HG03571 (cell line): ENCODE measurements around the gene BIRC5.
"Not testable (repeated sequence)": the region's sequence is repeated elsewhere in the genome, so short reads cannot be mapped to it uniquely, and the experiment has no call there.

ENCODE experiments used
- ATAC-seq: cut with Tn5 transposase; IDR thresholded peaks from one replicate; pipeline ENCODE4 v1.9.1; 2021; ENCODE audit not compliant: unreplicated experiment

The BIRC5 gene

DNA sequence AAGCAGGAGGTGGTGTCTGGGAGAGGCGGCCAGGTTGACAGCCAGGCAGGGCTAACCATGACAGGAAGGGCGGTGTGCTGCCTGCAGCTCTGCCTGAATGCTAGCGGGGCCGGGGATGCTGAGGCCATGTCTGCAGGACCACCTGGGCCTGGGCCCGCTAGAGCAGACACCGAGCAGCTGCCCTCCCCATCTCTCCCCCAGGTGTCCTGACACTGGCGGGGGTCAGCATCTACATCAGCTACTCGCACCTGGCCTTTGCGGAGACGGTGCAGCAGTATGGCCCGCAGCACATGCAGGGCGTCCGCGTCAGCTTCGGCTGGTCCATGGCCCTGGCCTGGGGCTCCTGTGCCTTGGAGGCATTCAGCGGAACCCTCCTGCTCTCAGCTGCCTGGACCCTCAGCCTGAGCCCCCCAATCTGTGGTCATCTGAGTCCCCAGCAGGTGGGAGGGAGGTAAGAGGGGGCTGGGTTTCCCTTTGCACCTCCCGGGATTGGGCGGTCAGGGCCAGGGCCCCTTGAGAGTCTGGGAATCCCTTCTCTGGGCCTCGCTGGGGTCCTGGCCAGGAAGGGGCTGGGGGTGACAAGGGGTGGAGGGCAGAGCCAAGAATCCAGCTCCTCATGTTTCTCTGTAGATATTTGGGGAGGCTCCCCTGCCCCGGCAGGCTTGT is 24.9 kb downstream of the BIRC5 start:
- no peak for ATAC-seq

DNA sequence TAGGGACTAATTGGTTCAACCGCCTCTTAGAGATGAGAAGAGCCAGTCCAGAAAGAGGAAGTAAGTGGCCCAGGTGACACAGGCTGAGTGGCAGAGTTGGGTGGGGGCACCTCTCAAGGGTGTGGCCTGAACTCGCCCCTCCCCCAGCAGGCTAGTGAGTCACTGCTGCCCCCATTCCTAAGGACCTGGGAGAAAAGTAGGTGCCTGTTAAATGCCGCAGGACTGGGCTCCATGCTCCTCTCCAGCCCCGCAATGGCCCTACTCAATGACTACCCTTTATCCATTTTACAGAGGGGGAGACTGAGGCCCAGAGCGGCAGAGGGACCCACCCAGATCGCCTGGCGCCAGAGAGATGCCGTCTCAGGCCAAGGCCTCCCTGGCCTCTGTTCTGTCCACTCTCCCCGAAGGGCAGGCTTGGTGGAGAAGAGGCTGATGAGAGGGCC is 25.5 kb downstream of the BIRC5 start:
- ATAC-seq = no peak

DNA sequence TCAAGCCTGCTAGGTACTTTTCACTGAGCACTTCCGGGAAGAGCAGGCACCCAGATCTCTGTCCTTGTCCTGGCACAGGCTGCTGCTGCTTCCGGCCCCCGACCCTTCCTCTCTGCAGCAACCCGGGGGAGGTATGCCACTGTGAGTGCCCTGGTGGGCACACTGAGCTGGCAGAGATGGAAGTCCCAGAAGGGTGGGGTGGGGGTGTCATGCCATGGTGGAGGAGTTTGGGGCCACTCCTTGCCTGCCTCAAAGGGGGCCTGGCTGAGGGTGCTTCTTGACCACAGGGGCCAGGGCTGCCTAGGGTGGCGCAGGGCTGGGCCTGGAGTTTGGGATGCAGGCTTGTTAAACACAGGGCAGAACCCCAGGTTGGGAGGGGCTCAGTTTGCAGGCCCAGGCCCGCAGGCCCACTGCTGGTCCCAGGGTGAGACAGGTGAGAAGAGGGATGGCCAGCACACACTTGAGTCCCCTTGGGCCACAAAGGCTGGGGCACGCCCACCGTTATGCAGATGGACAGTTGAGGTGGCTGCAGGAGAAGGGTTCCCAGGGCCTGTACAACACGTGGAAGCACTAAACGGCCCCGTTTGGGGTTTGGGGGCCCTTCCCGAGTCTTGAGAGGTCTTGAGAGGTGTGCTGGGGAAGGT is 26.1 kb downstream of the BIRC5 start:
- no peak for ATAC-seq

DNA sequence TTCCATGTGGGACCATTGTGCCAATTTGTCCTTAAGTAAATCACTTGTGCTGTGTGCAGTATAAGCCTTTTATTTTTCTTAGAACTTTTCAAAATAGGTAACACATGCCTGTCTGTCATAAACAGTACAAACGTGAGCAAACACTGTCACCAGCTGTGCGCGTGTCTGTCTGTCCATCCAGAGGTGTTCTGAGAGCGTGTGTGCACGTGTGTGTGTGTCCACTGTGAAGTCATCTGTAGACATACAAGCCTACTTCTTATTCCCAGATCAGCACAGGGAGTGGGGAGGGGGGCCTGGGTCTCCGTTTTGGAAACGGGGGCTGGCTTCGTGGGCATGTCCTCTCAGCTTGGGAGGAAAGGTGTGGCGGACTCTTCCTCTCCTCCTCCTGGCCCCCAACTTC is 26.8 kb downstream of the BIRC5 start:
- ATAC-seq = no peak

DNA sequence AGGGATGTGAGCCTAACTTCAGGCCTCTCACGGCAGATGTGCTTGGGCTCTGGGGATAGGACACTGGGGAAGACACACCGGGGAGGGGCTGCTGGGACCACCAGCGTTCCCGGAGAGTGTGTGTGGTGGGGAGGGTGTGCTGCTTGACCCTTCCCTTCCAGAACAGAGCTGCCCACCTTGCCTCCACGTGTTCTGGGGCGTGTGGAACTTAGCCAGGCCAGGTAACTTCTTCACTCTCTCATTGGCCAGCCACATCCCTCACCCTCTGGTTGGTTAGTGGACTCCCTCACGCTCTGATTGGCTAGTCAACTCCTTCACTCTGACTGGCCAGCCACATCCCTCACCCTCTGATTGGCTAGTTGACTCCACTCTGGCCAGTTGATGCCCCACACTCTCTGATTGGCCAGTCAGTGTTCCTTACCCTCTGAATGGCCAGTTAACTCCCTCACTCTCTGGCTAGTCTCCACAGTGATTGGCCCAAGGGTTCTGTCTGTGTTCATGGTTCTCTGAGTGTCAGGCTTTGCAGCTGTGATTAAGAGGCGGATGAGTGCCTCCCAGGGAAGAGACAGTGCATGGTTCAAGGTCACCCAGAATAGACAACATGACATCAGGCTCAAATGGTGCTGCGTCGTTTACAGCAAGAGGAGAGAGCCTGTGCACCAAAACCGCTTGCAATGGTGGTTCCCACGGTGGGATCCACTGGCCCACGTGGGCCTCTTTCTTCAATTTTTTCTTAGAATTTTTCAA is 27.4 kb downstream of the BIRC5 start:
- ATAC-seq = no peak

DNA sequence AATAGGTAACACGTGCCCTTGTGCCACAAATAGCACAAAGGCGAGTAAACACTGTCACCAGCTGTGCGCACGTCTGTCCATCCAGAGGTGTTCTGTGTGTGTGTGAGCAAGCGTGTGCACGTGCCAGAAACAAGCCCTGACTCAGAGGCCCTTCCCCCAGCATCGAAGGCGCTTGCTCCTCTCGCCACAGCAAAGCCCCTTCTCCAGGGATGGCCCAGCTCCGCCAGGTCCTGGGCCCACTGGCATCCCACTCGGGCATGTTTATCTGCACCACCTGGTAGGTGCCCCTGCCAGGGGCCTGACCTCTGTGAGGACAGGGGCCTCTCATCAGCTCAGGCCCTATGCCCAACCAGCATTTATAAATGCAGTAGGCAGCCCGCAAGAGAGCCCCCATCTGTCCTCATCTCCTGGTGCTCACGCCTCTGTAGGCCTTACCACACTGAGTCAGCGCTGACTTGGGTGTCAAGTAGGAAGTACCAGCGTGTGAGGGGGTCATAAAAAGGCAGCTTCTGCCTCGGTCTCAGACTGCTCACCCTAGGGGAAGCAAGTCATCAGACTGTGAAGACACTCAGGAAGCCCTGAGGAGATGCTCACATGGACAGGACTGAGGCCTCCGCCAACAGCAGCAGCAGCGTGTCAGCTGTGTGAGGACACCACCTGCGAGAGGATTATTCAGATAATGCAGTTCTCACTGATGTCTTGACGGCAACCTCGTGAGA is 28.1 kb downstream of the BIRC5 start:
- ATAC-seq = peak; percentile 54

DNA sequence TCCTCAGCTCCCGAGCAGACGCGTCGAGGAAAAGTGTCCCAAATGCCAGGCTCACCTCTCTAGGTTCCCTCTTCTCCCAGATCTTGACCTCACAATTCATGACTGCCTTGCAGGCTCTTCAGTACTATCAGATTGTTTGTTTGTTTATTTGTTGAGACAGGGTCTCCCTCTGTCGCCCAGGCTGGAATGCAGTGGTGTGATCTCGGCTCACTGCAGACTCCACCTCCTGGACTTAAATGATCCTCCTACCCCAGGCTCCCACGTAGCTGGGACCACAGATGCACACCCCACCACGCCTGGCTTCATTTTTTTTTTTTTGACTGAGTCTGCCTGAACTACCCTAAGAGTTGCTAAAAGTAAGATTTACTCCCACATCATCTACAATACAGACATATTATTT is 33.3 kb downstream of the BIRC5 start:
- no peak for ATAC-seq

DNA sequence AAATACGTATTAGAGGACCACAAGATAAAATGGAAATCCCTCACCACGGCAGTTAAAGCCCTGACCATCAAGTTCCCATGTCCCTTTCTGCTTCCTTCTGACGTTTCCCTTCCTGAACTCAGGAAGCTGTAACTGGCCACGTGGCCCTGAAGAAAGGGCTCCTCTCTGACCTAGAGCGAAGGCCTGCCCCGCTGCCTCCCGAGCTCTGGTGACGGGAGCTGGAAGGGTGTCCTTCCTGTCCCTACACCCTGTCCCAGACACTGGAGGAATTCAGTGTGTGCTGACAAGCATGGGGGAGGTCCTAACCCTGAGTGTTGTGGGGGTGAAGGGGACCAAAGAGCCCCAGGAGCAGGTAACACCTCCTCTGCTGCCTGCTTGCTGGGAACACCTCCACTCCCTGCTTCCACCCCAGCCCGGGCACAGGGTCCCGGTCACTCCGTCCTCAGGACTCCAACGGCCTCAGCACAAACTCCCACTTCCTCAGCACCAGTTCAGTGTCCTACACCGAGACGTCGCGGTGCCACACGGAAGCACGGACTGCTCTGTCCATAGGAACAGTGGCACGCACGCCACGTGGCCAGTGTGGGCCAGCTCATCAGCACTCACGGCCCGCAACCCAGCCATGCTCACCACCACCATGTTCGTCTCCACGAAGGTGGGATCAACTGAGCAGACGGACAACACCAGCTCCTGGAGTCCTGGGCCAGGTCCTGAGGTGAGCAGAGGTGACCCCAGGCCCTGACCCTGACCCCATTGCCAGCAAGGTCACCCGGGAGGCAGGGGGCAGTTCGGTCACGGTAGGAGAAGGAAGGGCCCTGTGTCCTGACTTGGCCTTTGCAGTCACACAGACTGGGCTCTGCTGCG is 34.2 kb downstream of the BIRC5 start:
- ATAC-seq = no peak

DNA sequence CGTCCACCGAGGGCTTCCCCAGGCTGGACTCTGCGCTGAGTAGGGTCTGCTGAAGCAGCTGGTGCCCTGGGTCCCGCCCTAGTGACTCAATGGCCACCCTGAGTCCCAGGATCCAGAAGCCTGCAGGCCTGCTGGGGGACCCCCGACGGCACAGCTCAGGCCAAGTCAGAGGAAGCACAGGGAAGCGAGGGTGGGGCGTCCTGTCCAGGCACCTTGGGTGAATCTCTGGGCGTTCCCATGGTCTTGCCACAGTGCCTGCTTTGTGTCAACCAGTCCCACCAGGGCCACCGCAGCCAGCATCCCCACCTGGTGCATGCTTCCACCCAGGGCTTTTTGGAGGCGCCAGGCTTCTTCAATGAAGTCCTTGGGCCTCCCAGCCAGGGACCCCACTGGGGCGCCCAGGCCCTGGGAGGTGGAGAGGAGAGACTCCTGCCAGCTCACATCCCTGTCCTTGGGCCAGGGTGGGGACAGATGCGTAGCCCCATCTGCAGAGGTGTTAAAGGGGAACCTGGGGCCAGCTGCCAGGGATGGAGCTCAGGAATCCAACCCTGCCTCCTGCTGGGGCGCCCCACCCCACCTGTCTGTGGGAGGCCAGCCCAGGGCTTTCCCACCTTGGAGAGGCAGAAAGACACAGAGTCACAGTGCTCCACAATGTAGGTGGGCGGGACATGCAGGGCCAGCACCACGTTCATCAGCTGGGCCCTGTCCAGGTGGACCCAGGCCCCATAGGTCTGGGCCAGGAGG is 35.2 kb downstream of the BIRC5 start:
- ATAC-seq = no peak

DNA sequence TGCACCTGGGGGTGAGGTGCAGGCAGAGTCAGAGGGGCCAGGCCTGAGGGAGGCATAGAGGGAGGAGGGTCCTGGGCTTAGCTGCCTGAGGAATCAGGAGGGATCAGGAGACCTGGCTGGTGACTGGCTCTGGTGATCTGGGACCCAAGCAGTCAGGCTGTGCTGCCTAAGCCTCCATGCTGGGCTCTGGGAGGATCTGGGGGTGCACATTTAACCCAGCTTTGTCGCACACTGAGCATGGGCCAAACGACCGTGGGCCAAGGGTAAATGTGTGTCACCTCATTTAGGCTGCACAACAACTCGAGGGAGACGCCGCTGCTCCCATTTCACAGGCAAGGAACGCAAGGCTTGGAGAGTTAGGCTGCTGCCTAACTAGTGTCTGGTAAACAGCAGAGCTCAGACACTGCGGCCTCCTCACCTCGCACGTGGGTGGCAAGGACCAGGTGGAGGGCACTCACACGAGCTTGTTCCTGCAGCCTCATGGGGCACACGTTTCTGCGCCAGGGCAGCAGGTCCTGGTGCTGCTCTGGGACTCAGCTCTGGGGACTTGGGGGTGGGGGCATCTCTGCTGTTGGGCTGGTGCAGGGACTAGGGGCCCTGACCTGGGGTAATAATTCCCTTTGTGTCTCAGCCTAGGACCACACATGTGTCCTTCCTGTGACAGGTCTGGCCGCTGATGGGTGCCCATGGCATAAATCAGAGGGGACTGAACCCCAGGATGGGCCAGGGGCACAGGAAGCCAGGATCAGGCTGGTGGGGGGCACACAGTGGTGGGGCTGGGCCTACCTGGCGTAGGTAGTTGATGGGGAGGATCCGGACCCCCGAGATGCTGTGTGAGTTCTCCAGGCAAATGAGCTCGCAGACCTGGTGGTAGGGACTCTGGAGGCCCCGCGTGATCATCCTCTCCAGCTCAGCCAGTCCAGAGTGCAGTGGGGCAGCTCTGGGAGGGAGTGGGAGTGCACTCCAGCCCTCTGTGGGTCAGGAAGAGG is 36.1 kb downstream of the BIRC5 start:
- ATAC-seq = no peak

DNA sequence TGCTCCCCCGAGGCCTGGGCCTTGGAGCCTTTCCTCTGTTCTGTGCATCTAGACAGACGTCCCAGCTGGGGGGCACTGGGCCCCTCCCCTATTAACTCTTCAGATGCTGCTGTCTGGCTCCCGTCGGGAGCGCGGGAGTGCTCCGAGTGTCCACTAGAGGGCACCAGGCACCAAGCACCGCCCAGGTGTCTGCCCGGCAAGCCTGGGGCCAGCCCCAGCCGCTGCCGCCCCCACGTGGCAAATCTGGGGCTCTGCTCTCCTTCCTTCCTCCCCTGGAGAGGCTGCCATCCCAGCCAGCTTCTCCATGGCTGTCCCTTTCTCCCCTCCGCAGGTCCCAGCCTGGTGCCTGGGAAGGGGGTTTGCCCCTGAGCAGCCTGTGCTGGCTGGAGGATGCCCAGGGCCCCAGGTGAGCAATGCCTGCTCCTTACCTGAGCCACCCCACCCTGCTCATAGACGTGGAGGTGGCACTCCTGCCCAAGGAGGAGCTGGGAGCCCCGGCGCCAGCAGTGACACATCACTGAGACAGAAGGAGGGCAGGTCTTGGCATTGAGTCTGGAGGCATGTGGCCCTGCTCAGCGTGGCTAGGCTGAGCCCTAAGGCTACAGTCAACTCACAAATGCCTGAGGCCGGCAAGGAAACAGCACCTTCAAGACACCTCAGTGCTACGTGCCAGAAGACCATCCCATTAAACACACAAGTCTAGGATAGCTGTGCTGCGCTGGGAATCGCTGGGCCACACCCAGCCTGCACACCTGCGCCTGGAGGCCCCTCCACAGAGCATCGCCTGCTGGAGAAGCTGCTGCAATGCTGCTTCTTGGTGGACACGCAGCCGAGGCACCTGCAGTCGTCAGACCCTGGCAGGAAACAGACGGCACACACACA is 37.1 kb downstream of the BIRC5 start:
- no peak for ATAC-seq

DNA sequence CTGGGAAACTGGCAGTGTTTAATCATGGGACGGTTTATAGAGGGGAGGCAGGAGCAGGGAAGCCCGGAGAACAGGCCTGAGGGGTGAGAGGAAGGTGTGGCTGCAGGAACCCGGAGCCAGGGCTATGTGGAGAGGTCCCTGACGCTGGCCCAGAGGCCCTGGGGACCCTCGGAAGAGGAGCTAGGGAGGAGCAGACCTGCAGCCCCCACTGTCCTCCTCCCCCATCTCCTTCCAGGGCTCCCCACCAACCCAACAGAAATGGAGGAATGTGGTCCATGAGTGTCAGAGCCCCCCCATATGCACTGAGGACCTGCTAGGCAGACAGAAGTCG is 37.7 kb downstream of the BIRC5 start:
- no peak for ATAC-seq

DNA sequence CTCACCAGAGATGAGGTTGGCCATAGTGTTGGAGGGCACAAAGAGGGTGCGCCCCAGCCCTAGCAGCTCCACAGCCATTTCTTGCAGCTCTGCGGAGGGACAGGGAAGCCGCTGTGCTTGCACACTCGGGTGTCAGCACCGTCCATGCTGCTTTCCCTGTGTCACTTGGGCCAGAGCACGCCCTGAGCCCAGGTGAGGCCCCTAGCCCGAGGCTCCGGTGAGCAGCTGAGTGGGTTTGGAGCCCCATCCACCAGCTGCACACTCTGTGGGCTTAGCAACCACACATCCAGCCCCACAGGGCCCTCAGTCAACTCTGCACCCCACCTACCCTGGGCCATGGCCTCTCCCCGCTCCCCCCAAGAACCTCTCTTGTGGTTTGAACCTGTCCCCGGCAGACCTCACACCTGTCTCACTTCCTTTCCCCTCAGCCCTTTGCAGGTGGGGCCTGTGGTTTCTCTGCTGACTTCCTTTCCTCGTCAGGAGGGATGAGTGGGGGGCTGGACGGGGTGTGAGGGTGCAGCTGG is 38.1 kb downstream of the BIRC5 start:
- ATAC-seq = no peak

DNA sequence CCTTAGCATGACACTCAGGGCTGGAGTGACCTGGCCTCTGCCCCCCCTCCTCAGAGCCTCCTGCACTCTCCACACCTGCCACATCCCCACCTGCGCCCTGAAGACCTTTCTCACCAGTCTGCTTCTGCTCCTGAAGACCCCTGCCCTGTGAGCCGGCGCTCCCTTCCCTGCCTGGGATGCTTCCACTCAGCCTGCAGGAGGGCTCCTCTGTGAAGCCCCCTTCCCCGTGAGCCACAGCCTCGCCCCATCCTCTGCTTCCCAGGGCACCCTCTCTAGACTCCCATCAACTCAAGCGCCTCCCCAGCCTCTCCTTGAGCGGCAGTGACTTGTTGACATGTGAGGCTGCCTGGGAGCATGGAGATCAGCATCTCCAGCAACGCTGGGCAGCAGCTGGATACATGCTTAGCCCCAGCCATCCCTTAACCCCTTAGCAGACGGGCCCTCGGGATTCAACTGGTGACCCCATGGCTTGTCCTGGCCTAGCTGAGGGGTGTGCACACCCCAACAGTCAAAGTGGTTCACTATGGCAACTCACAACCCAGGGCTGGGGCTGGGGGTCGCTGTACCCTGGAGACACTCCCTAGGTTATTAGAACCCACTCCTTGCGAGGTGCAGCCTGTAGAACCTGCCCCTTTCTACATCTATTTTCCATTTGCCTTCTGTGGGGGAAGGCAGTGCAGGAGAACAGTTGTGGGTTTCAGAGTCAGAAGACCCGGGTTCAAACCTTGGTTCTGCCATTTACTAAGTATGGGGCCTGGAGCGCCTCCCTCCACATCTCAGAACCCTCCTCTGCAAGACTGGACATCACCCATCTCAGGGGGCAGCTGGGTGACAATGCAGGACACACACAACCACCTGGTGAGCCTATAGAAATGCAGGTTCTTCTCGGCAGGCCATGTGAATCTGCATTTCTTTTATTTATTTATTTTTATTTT is 38.9 kb downstream of the BIRC5 start:
- no peak for ATAC-seq

DNA sequence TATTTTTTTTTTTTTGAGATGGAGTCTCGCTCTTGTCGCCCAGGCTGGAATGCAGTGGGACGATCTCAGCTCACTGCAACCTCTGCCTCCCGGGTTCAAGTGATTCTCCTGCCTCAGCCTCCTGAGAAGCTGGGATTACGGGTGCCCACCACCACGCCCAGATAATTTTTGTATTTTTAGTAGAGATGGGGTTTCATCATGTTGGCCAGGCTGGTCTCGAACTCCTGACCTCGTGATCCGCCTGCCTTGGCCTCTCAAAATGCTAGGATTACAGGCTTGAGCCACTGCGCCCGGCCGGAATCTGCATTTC is 39.5 kb downstream of the BIRC5 start:
- ATAC-seq = not testable (repeated sequence)

DNA sequence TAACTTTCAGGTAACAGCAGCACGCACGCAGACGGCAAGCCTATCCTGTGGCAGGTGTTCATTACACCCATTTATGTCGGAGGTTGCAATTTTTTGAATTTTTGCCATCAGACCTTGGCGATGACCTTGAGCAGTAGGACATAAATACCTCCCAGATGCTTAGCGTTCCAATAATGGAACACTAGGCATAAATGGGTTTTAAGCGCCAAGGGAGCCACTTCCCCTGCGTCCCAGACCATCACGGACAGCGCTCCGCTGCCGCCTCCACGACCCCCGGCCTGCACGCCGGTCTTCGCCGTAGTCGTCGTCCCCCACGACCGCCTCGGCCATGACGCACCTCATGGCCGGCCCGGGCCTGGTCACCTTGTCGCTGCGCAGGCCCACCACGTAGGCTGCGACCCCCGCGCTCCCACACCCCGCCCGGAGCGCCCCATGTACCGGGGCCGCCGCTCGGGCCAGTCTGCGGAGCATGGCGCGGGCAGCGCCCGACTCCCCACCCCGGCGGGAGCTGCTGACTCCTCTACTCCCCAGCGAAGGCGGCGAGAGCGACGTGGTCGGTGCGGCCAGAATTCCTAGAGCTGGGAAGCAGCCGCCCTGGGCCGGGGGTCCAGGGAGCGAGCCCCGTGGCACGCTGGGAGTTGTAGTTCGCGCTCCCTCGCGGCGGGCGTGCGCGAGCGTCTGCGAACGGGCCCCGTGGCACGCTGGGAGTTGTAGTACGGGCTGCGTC is 40.1 kb downstream of the BIRC5 start:
- no peak for ATAC-seq
